Breast epithelium (tissue), 3 donors: ENCODE results near the gene MEG3.

Source experiments
- CTCF ChIP-seq, 3 donors: fragments of 450-650 bp; IDR thresholded peaks; one replicate each; pipeline ENCODE4 v1.5.1; 2016 to 2017; ENCODE audit warnings: antibody characterized with exemption in 3 of 3, mild to moderate bottlenecking in 3 of 3, moderate library complexity in 3 of 3
- POLR2A ChIP-seq: fragments of 450-650 bp; IDR thresholded peaks from one replicate; pipeline ENCODE4 v1.6.1; 2016; ENCODE audit warnings: antibody characterized with exemption, mild to moderate bottlenecking, moderate library complexity

GRCh38 chr14:100804558-100805309 is 21.2 kb upstream of the MEG3 start:
- TF ChIP-seq CTCF (IDR thresholded peaks at IDR 0.05) (no peak), POLR2A (no peak)
